ENCODE data around the gene GSTA2. TPM values are rescaled to one million over a fixed set of nuclear protein-coding genes. Genes with fewer than 3 reads are reported as not detected.

Gene GSTA2
- total and polyA plus RNA-seq, 10 of the 15 experiments (the other 5 are each of a cell fraction or from before 2014, with no cell fraction given) = not detected

DNA sequence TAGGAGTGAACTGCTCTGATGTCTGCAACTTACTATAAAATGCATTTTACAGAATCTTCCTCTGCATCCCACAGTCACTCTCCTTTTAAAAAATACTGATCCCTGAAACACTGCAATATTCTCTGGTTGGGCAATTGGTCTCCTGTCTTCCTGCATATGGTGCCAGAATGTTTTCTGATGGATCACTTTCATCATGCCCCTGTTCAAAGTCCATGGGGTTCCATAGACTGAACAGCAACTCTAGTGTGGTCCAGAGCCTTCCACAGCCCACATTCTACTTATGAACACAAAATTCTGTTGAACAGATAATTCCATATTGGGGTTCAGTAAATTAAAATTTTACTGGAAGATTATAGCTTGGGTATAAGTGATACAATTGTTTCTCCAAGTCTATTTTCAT lies 11.0 kb downstream of the GSTA2 start:
- no peaks in the 10 kb centered on the region for H3K4me1 ChIP-seq (ENCODE audit: control insufficient read depth, insufficient read depth, low read length)
- H4K20me1 ChIP-seq (ENCODE audit: control insufficient read depth, insufficient read depth) = no peaks in the 10 kb centered on the region
- RAD21 ChIA-PET (ENCODE audit: unreplicated experiment) = no interaction called here
- no peak overlapping the region for H2AFZ ChIP-seq (ENCODE audit: control insufficient read depth, low read depth, low read length)
- DNase-seq (ENCODE audit: low read depth, low spot score) (no peak), ATAC-seq (no peak), FAIRE-seq (no peak)
- H3K36me3 ChIP-seq (ENCODE audit: control insufficient read depth in 2 of 2, insufficient read depth in 2 of 2, low read length in 1 of 2) = no peaks in the 10 kb centered on the region
- no peaks in the 10 kb centered on the region for H3K9me3 ChIP-seq (replicated peaks; ENCODE audit: control insufficient read depth, insufficient read depth, low read length)
- intact Hi-C loops (cut with micrococcal nuclease; ENCODE audit: unreplicated experiment) = no loop called here
- CTCF ChIA-PET = interaction anchor here (0.5 to 0.6 kb wide), 2 partner anchors 118 to 792 kb away, joined by 3 read pairs; no protein-coding TSS in a partner anchor
- no peak overlapping the region for H3K4me3 ChIP-seq
- in situ Hi-C loops (cut with MboI) = no loop called here
- no peak overlapping the region for H3K4me2 ChIP-seq (ENCODE audit: control insufficient read depth, insufficient read depth)
- no peaks in the 10 kb centered on the region for H3K79me2 ChIP-seq (ENCODE audit: control insufficient read depth, insufficient read depth, low read length)
- BruUV-seq (replicated peaks) = no TSS peak
- SMC1A ChIA-PET (ENCODE audit: uncharacterized antibody, unreplicated experiment) = no interaction called here
- TF ChIP-seq SMARCA5 (IDR thresholded peaks at IDR 0.05) (no peak), SIX5 (IDR thresholded peaks at IDR 0.05; ENCODE audit: low read depth, low read length, severe bottlenecking) (no peak), TCF7 (IDR thresholded peaks at IDR 0.05; ENCODE audit: borderline replicate concordance) (no peak), RCOR1 (conservative IDR thresholded peaks at IDR 0.05; ENCODE audit: low read depth, low read length) (no peak), BCL11A (IDR thresholded peaks at IDR 0.05; ENCODE audit: low read depth, low read length) (no peak)
- TF ChIP-seq, protein P1, sequence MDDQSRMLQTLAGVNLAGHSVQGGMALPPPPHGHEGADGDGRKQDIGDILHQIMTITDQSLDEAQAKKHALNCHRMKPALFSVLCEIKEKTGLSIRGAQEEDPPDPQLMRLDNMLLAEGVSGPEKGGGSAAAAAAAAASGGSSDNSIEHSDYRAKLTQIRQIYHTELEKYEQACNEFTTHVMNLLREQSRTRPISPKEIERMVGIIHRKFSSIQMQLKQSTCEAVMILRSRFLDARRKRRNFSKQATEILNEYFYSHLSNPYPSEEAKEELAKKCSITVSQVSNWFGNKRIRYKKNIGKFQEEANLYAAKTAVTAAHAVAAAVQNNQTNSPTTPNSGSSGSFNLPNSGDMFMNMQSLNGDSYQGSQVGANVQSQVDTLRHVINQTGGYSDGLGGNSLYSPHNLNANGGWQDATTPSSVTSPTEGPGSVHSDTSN (IDR thresholded peaks at IDR 0.05; ENCODE audit: insufficient replicate concordance, low read depth, low read length) = no peak
- TF ChIP-seq, protein P2, sequence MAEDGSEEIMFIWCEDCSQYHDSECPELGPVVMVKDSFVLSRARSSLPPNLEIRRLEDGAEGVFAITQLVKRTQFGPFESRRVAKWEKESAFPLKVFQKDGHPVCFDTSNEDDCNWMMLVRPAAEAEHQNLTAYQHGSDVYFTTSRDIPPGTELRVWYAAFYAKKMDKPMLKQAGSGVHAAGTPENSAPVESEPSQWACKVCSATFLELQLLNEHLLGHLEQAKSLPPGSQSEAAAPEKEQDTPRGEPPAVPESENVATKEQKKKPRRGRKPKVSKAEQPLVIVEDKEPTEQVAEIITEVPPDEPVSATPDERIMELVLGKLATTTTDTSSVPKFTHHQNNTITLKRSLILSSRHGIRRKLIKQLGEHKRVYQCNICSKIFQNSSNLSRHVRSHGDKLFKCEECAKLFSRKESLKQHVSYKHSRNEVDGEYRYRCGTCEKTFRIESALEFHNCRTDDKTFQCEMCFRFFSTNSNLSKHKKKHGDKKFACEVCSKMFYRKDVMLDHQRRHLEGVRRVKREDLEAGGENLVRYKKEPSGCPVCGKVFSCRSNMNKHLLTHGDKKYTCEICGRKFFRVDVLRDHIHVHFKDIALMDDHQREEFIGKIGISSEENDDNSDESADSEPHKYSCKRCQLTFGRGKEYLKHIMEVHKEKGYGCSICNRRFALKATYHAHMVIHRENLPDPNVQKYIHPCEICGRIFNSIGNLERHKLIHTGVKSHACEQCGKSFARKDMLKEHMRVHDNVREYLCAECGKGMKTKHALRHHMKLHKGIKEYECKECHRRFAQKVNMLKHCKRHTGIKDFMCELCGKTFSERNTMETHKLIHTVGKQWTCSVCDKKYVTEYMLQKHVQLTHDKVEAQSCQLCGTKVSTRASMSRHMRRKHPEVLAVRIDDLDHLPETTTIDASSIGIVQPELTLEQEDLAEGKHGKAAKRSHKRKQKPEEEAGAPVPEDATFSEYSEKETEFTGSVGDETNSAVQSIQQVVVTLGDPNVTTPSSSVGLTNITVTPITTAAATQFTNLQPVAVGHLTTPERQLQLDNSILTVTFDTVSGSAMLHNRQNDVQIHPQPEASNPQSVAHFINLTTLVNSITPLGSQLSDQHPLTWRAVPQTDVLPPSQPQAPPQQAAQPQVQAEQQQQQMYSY (CRISPR knock-in tag; IDR thresholded peaks at IDR 0.05) = no peak
- no peak overlapping the region for H3K9ac ChIP-seq (ENCODE audit: control insufficient read depth, insufficient read depth, low read length)
- H3K27ac ChIP-seq (ENCODE audit: control insufficient read depth, insufficient read depth) = no peak overlapping the region
- H3K27me3 ChIP-seq (replicated peaks in 1 of 2; ENCODE audit: control insufficient read depth in 2 of 2, insufficient read depth in 2 of 2, low read length in 1 of 2) = no peaks in the 10 kb centered on the region
- POLR2A ChIA-PET = no interaction called here
